NCI-H2081 (cell line): ENCODE measurements around the gene KCNJ18.
"Not testable (repeated sequence)": the region's sequence is repeated elsewhere in the genome, so short reads cannot be mapped to it uniquely, and the experiment has no call there.

Experiments
- DNase-seq, 2 experiments: peaks; one replicate each; lab custom pipeline; 2025; lab: John Stamatoyannopoulos, UW

The KCNJ18 gene

DNA sequence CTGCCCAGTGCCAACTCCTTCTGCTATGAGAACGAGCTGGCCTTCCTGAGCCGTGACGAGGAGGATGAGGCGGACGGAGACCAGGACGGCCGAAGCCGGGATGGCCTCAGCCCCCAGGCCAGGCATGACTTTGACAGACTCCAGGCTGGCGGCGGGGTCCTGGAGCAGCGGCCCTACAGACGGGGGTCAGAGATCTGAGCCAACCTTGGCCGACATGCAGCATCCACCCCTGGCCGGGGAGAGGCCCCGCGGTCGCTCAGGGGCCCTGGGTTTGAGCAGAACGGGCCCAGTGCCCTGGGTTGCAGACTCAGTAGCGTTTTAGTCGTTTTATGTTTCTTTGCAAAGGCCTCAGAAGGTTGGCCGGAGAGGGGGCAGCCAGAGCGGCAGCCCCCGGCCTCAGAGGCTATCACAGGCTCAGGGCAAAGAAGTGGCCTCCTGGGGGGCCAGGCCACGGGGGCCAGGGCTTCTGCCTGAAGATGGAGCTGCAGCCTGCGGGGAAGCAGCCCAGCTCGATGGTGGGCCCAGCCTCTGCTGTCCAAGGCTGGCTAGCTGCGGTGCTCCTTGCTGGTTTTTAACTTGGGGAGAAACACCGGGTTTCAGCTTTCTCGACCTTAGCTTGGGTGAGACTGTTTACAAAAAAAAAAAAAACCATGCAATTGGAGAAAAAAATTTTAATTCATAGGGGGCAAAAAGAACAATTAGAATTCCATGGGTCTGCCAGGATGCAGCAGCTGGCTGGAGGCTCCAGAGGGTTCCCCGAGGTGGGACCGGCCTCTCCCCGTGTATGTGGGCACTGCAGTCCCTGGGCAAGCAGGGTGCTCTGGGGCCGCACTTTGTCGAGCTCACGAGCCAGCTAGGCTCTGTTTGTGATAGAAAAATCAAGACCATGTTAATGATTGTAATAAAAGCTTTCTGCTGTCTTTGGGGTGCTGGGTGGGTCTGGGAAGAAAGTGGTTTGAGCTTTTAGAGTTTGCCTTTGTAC is 11.9 kb downstream of the KCNJ18 start:
- DNase-seq, result not testable (repeated sequence)

- no peak for DNase-seq
Measured at GRCh38 chr17:21705021-21705601, 12.8 kb downstream of the KCNJ18 start.

- not testable (repeated sequence) for DNase-seq
Measured at GRCh38 chr17:21705746-21706145, 13.4 kb downstream of the KCNJ18 start.

DNA sequence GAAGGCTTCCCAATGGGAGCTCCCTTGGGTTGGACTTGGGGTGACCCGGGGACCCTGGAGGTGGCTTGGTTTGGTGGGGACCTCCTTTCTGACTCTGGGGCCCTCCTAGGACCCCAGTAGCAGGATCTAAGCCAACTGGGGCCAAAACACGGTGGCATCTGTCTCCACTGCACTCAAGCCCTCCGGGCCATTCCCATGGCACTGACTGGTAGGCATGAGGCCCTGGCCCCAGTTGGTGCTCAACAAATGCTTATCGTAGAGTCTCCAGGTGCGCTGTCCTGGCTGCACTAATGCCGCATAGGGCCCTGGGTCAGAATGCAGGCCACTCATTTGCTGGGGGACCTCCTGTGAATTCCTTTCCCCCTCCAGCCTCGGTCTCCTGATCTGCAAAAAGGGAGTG is 14.2 kb downstream of the KCNJ18 start:
- not testable (repeated sequence) for DNase-seq

GRCh38 chr17:21707131-21707530 is 14.8 kb downstream of the KCNJ18 start:
- DNase-seq, result not testable (repeated sequence)

GRCh38 chr17:21707711-21708611 is 15.6 kb downstream of the KCNJ18 start:
- not testable (repeated sequence) for DNase-seq

- not testable (repeated sequence) for DNase-seq
Measured at GRCh38 chr17:21708612-21709535, 16.6 kb downstream of the KCNJ18 start.

GRCh38 chr17:21709994-21710393 is 17.7 kb downstream of the KCNJ18 start:
- not testable (repeated sequence) for DNase-seq

DNA sequence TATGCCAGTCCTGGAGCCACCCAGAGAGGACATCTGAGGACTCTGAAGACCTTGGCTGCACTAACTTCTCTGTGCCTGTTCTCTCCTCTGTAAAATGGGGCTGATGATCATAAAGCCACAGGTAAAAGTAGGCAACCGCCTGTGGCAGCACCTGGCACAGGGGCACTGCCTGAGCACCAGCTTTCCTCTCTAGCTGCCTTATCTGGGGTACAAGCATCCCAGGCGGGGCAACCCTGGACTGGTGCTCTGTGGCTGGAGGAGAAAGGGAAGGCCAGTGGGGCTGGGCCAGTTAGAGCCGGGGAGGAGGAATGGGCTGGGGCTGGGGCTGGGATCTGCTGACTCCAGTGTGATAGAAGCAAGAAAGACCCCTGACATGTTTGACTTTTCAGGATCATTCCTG is 18.2 kb downstream of the KCNJ18 start:
- not testable (repeated sequence) for DNase-seq

GRCh38 chr17:21711182-21711581 is 18.9 kb downstream of the KCNJ18 start:
- DNase-seq, result no peak

DNA sequence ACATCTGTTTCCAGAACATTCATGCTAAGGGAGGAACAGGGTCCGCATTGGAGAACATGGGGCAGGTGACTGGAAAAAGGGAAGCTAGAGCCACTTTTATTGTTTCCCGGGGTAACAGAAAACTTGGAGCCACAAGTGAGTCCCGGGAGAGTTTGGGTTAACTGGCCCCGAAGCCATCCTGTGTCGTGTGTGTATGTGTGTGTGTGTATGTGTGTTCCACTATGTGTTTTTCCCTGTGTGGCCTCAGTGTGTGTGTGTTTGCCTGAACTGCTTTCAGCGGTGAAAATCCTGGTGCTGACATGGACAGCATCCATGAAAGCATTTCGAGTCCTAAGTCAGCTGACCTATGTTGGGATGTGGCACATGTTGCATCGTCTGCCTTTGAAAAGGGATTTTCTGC is 20.7 kb downstream of the KCNJ18 start:
- DNase-seq, result not testable (repeated sequence)

DNA sequence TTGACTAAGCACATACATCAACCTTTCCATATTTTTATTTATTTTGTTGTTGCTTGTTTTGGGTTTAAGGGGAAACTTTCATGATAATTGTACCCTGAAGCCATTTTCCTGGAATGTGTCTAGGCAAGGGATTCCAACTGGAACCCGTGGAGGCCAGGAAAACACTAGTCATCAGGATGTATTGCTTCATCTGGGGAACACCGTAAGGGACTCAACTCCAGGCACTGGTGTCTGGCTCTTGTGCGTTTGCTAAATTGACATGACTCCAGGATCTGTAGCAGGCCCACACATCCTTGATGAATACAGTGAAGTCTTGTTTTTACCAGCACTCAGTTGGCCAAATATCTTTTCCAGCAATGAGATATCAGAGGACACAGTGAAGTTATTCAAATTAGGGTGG is 21.3 kb downstream of the KCNJ18 start:
- not testable (repeated sequence) for DNase-seq

DNA sequence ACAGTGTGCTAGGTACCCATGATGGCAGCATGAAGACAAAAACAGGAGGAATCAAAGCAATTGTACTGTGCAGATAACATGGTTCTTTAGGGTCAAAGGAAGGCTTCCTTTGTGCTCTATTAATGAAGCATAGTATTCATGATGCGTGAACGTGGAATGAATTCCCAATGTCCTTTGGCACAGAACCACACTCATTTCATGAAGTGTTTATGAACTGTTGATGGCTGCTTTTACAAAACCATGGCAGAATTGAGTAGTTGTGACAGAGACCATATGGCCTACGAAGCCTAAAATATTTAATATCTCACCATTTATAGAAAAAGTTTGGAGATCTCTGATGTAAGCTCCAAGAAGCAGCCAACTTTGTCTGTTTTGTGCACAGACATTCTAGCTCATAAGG is 22.4 kb downstream of the KCNJ18 start:
- DNase-seq, result not testable (repeated sequence)

DNA sequence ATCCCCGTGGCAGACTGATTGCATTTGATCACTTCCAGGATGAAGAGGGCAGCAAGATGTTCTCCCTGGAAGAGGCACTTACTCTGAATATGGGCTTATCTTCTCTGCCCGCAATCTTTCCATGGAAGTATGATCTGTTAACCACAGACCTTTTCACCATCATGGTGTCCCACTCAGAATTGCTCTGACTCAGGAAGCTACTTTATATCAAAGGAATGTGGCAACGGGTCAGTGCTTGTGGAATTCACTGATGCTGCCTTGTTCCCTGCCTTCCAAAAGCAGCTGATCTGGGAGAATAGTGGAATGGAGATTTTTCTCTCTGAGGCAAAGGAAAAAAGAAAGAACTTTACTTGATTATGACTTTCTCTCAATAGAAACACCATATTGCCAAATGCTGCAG is 23.6 kb downstream of the KCNJ18 start:
- not testable (repeated sequence) for DNase-seq

DNA sequence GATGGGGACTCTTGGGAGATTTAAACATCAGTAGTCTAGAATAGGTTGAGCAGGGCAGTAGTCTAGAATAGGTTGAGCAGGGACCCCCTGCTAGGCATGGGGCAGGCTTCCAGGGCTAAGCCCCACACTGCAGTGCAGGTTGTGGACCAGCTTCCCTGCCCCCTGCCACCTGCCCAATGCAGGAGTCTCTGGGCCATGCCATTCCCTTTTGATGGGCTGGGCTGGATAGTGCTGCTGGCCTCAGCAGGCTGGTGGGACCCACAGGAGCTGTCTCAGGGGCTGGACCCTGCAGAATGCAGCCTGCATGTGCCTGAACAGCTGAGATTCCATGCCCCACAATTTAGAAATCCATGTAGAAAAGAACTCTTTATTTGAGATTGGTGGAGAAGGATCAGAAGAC is 26.6 kb downstream of the KCNJ18 start:
- DNase-seq, result not testable (repeated sequence)

- not testable (repeated sequence) for DNase-seq
Measured at GRCh38 chr17:21719511-21720226, 27.3 kb downstream of the KCNJ18 start.

DNA sequence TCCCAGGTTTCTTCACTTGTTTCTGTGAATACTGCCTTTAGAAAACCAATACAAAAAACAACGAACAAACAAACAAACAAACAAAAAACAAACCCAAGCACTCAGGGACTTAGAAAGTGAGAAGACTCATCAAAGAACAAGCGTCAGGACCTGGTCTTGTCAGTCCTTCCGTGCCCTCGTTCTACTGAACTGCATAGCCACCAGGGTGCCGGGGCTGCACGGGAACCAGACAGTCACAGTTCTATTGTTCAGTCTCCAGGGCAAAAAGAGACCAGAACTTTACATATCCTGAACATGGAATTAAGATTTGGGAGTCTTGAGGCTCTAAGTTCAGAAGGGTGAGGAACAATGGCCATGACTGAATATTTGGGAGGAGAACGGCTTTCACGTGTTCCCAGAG is 28.2 kb downstream of the KCNJ18 start:
- DNase-seq, result not testable (repeated sequence)

- not testable (repeated sequence) for DNase-seq
Measured at GRCh38 chr17:21722268-21722667, 29.9 kb downstream of the KCNJ18 start.

DNA sequence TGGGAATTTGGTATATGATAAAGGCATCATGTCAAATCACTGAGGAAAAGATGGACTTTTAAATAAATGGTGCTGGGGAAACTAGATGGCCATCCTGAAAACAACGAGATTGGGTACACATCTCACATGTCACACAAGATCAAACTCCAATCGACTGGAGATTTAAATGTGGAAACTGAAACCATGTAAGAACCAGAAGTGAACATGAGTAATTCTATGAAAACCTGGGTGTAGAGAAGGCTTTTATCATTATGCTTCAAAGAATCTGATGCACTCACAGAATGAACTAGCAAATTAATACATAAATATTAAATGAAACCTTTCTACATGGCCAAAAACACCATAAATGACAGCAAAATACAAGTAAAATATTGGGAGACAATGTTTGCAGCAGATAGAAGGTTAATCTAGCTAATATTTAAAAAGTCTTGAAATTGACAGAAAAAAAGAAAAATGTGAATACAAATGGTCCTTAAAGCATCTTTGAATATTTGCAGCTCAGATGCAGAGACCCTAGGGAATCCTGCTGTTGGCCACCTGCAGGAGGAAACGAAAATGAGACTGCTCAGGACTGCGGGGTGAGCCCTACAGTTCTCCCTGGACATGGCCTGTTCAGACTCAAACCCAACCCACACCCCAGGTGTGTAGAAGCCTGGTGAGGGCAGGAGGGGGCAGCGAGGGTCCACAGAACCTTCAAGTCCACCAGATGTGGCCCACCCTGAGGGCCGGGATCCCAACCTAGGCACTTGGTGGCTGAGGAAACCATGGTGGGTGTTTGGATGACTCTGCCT is 32.1 kb downstream of the KCNJ18 start:
- not testable (repeated sequence) for DNase-seq
